ENCODE data around the gene ASGR1. TPM values are rescaled to one million over a fixed set of nuclear protein-coding genes. Genes with fewer than 3 reads are reported as not detected.

ASGR1 gene
- total RNA-seq, 1 experiment from 2014 or later, result 3.5 TPM

GRCh38 chr17:7178973-7179316 lies 225 bp downstream of the ASGR1 start:
- Histone ChIP-seq H3K9me2 (ENCODE audit: insufficient read depth) (no peaks in the 10 kb centered on the region), H3K4me1 (replicated peaks; ENCODE audit: insufficient read depth) (peaks cover 7% of the 10 kb centered on the region), H3K27me3 (ENCODE audit: insufficient read depth, low read depth) (no peaks in the 10 kb centered on the region), H3K36me3 (ENCODE audit: low read depth) (no peaks in the 10 kb centered on the region), H2AFZ (no peak overlapping the region), H4K20me1 (ENCODE audit: insufficient read depth) (no peaks in the 10 kb centered on the region), H3F3A (ENCODE audit: insufficient read depth, low read depth) (peaks cover 29% of the 10 kb centered on the region; the same call in 1 of the 2 replicates), H3K79me2 (ENCODE audit: low read depth) (no peaks in the 10 kb centered on the region), H3K4me3 (no peak overlapping the region), H3K4me2 (no peak overlapping the region), H3K9me3 (ENCODE audit: insufficient read depth, low read depth) (peaks cover 7% of the 10 kb centered on the region; the same call in 1 of the 2 replicates), H3K27ac (no peak overlapping the region)
- BruUV-seq (replicated peaks), result no TSS peak
- ChIA-PET POLR2A (ENCODE audit: unreplicated experiment) (interaction anchor here (0.7 kb wide), 1 partner anchor 42 kb away, joined by 3 read pairs; no protein-coding TSS in a partner anchor), CTCF (interaction anchor here (1.0 kb wide), 1 partner anchor 64 kb away, joined by 4 read pairs; no protein-coding TSS in a partner anchor)
- no peak for TF ChIP-seq EZH2 (IDR thresholded peaks at IDR 0.05; ENCODE audit: low read depth)
- TF ChIP-seq, protein P1, sequence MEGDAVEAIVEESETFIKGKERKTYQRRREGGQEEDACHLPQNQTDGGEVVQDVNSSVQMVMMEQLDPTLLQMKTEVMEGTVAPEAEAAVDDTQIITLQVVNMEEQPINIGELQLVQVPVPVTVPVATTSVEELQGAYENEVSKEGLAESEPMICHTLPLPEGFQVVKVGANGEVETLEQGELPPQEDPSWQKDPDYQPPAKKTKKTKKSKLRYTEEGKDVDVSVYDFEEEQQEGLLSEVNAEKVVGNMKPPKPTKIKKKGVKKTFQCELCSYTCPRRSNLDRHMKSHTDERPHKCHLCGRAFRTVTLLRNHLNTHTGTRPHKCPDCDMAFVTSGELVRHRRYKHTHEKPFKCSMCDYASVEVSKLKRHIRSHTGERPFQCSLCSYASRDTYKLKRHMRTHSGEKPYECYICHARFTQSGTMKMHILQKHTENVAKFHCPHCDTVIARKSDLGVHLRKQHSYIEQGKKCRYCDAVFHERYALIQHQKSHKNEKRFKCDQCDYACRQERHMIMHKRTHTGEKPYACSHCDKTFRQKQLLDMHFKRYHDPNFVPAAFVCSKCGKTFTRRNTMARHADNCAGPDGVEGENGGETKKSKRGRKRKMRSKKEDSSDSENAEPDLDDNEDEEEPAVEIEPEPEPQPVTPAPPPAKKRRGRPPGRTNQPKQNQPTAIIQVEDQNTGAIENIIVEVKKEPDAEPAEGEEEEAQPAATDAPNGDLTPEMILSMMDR (conservative IDR thresholded peaks at IDR 0.05), result no peak
- DNase-seq, result no peak
- intact Hi-C loops (cut with micrococcal nuclease; ENCODE audit: unreplicated experiment), result loop anchor here (5.0 kb wide), 1 partner anchor 42 kb away; no protein-coding TSS in a partner anchor

DNA sequence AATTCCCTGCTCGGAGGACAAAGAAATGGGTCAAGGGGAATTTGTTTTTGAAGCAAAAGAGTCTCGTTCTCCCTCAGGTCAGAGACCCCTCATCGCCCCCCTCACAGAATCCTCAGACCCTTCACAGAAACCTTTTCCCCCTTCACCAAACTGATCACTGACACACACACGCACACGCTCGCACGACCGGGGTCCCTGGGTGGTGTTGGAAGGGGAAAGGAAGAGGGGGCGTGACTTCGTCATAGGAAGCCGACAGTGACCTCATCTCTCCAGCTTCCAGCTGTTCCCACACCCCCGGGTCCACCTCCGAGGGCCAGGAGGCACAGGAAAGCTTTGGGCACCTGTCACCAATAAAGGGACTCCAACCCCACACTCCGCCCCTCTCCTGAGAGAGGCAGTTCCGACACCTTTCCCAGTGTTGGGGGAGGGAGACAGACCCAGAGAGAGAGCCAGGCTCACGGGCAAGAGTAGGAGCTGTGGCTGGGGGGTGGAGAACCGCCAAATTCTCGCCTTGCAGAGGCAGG lies 1.2 kb downstream of the ASGR1 start:
- Histone ChIP-seq H3K27ac (no peak overlapping the region), H3K4me2 (peak overlapping the region; percentile 98), H3K4me1 (replicated peaks; ENCODE audit: insufficient read depth) (peaks cover 4% of the 10 kb centered on the region), H3K4me3 (peak overlapping the region; percentile 76), H2AFZ (peak overlapping the region; percentile 89), H3K79me2 (ENCODE audit: low read depth) (no peaks in the 10 kb centered on the region), H3K9me3 (ENCODE audit: insufficient read depth, low read depth) (peaks cover 7% of the 10 kb centered on the region; the same call in 1 of the 2 replicates), H3K36me3 (ENCODE audit: low read depth) (no peaks in the 10 kb centered on the region), H3K9me2 (ENCODE audit: insufficient read depth) (no peaks in the 10 kb centered on the region), H4K20me1 (ENCODE audit: insufficient read depth) (no peaks in the 10 kb centered on the region), H3K27me3 (ENCODE audit: insufficient read depth, low read depth) (no peaks in the 10 kb centered on the region), H3F3A (ENCODE audit: insufficient read depth, low read depth) (peaks cover 29% of the 10 kb centered on the region; the same call in 1 of the 2 replicates)
- CTCF ChIA-PET, result interaction anchor here (0.6 to 1.2 kb wide), 9 partner anchors 21 to 1710 kb away, joined by 3 to 7 read pairs (median 4); no protein-coding TSS in a partner anchor
- TF ChIP-seq, protein P1 (conservative IDR thresholded peaks at IDR 0.05), result no peak
- no peak for TF ChIP-seq EZH2 (IDR thresholded peaks at IDR 0.05; ENCODE audit: low read depth)
- DNase-seq, result peak; percentile 41 to 44
- POLR2A ChIA-PET (ENCODE audit: unreplicated experiment), result interaction anchor here (0.6 kb wide), 1 partner anchor 1692 kb away, joined by 3 read pairs; the partner anchor contains the start of genes DERL2 and MIS12
- no TSS peak for BruUV-seq (replicated peaks)
- intact Hi-C loops (cut with micrococcal nuclease; ENCODE audit: unreplicated experiment), result loop anchor here (1.0 to 5.0 kb wide), 3 partner anchors 41 to 132 kb away; no protein-coding TSS in a partner anchor

DNA sequence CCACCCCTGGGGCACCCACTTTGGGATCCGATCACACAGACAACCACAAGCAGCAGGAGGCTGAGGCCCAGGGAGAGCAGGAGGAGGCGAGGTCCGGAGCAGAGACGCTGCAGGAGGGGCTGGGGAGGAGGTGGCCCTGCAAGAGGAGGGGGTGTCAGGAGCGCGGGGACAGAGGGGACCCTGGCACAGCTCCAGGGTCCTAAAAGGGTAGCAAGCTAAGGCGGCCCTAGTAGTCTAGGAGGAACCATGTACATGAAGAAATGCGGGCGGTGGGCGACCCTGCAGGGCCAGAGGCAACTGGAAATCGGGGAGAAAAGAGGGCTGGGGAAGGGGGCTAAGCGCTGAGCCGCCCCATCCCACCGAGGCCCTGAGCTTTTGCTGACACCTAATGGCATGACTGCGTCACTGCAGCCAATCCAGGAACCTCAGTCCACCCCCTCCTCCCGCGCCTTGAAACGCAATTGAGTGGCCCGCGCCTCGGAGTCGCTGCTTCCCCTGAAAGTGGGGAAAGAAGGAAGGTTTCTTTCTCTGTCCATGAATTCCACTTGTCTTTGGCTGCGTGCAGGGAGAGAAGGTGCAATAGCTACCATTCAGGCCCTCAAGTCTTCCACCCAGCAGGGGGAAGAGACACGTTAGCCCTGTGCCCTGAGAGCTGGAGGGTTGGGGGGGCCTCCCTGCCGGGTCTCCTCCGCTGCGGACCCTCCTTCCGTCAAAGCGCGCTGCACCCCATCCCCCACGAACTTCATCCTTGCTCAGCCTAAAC lies 1.8 kb downstream of the ASGR1 start:
- H3K4me2 ChIP-seq, result peak overlapping the region; percentile 98
- ChIA-PET POLR2A (ENCODE audit: unreplicated experiment) (interaction anchor here (0.6 kb wide), 1 partner anchor 1691 kb away, joined by 3 read pairs; the partner anchor contains the start of genes DERL2 and MIS12), CTCF (interaction anchor here (0.6 to 1.2 kb wide), 9 partner anchors 22 to 1710 kb away, joined by 3 to 7 read pairs (median 3); no protein-coding TSS in a partner anchor)
- H3K9me2 ChIP-seq (ENCODE audit: insufficient read depth), result no peaks in the 10 kb centered on the region
- H2AFZ ChIP-seq, result peak overlapping the region; percentile 89
- no peaks in the 10 kb centered on the region for H3K27me3 ChIP-seq (ENCODE audit: insufficient read depth, low read depth)
- peak; percentile 39 to 75 for DNase-seq
- H3K36me3 ChIP-seq (ENCODE audit: low read depth), result no peaks in the 10 kb centered on the region
- peaks cover 32% of the 10 kb centered on the region; the same call in 1 of the 2 replicates for H3F3A ChIP-seq (ENCODE audit: insufficient read depth, low read depth)
- no peak for TF ChIP-seq EZH2 (IDR thresholded peaks at IDR 0.05; ENCODE audit: low read depth)
- TF ChIP-seq, protein P1 (conservative IDR thresholded peaks at IDR 0.05), result peak; percentile 92
- H3K9me3 ChIP-seq (ENCODE audit: insufficient read depth, low read depth), result peaks cover 7% of the 10 kb centered on the region; the same call in 1 of the 2 replicates
- H4K20me1 ChIP-seq (ENCODE audit: insufficient read depth), result no peaks in the 10 kb centered on the region
- H3K4me1 ChIP-seq (replicated peaks; ENCODE audit: insufficient read depth), result peaks cover 4% of the 10 kb centered on the region
- intact Hi-C loops (cut with micrococcal nuclease; ENCODE audit: unreplicated experiment), result loop anchor here (1.0 to 5.0 kb wide), 3 partner anchors 40 to 131 kb away; no protein-coding TSS in a partner anchor
- peak overlapping the region; percentile 76 for H3K4me3 ChIP-seq
- H3K27ac ChIP-seq, result no peak overlapping the region
- TSS peak; percentile 90 for BruUV-seq (replicated peaks)
- no peaks in the 10 kb centered on the region for H3K79me2 ChIP-seq (ENCODE audit: low read depth)
